Measurements from ENCODE around the gene LRRC17.

GRCh38 chr7:102988088-102988487, 75.3 kb downstream of the LRRC17 start:
- TF ChIP-seq, protein P1, sequence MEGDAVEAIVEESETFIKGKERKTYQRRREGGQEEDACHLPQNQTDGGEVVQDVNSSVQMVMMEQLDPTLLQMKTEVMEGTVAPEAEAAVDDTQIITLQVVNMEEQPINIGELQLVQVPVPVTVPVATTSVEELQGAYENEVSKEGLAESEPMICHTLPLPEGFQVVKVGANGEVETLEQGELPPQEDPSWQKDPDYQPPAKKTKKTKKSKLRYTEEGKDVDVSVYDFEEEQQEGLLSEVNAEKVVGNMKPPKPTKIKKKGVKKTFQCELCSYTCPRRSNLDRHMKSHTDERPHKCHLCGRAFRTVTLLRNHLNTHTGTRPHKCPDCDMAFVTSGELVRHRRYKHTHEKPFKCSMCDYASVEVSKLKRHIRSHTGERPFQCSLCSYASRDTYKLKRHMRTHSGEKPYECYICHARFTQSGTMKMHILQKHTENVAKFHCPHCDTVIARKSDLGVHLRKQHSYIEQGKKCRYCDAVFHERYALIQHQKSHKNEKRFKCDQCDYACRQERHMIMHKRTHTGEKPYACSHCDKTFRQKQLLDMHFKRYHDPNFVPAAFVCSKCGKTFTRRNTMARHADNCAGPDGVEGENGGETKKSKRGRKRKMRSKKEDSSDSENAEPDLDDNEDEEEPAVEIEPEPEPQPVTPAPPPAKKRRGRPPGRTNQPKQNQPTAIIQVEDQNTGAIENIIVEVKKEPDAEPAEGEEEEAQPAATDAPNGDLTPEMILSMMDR (IDR thresholded peaks at IDR 0.05), result no peak
- TF ChIP-seq POLR2A (IDR thresholded peaks at IDR 0.05), result no peak

All from body of pancreas (tissue), 4 donors.